Cortex of kidney (tissue), 1 donor: ENCODE results near the gene RAD51B.

Experiments used
- DNase-seq: peaks from one replicate; lab custom pipeline; 2025; lab: John Stamatoyannopoulos, UW

RAD51B gene

DNA sequence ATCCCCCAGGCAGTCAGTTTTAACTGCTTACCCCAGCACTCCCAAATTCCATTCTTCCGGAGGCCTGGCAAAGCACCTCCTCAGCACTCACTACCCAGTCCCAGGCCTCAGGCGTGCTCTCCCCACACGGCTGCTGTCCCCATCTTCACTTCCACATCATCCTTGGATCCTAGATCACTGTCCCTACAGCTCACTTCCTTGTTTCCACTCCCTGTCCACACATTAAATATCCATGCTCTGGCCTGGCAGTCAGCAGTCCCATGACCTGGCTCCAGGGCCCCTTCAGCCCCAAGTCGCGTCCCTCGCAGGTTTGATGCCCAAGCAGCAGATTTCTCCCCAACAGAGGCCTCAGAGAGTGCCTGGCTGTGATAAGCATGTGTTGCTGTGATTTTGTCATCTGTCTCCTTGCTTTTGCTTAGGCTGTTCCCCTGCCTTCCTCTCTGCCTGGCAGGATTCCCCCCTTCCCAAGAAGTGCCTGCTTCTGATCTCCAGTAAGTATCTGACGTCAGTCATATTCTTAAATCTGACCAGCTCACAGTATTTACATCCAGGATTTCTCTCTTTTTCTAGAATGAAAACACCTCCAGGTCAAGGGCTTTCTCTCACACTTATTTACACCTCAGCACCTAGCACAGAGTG, 731.6 kb downstream of the RAD51B start:
- DNase-seq = no peak

- DNase-seq = no peak
Observed at GRCh38 chr14:68552075-68552474, 732.5 kb downstream of the RAD51B start.

DNA sequence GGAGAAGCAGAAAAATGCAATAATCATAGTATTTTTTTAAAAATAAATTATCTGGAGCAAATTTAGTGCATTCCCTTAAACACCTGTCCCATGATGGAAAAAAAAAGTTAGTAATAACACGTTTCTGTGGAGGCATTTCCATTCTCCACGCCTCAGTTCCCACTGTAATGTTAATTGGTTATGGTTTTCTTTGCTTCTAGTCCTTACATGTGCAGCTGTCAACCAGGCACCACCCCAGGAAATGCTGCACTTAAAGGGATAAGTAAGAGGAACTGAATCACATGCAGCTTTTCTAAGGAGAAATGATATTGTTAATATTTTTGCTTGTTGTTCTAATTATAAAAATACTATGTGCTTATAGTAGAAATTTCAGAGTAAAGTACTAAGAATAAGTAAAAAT, 733.0 kb downstream of the RAD51B start:
- no peak for DNase-seq

DNA sequence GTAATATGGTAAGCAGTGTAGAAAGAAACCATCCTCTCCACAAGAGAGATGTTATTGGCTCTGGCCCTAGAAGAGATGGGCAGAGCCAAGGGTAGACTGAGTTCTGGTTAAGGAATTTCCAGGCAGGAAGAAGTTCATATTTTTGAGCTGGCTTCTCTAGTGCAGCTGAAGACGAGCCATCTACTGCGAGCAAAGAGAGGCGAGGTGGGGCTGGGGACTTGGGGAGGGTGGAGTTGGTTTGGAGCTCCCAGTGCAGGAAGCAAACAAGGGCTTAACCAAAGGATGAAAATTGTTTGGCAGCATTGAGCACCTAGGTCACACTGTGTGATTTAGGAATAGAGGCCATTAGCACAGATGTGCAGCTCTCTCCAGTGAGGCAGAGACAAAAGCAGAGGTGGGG, 733.7 kb downstream of the RAD51B start:
- no peak for DNase-seq

DNA sequence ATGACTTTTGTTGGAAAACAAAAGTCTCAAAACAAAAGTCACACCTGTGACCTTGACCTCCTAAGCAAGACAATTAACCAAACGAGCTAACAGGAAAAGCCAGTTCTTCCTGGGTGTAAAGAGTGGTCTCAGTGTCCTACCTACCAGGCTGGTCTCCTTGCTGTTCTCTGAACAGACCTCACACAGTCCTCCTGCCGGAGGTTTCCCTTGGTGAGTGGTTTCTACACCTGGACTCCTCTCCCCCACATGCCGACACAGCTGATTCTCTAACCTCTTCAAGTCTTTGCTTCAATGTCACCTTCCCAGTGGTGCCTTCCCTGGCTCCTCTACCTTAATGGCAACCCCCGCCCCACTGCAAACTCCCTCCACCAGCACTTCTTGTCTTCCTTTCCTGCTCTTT, 734.7 kb downstream of the RAD51B start:
- no peak for DNase-seq

- DNase-seq = no peak
Observed at GRCh38 chr14:68556253-68556652, 736.7 kb downstream of the RAD51B start.

- DNase-seq = no peak
Observed at GRCh38 chr14:68557648-68558047, 738.1 kb downstream of the RAD51B start.

- DNase-seq = no peak
Observed at GRCh38 chr14:68558096-68558495, 738.5 kb downstream of the RAD51B start.

- no peak for DNase-seq
Observed at GRCh38 chr14:68559949-68560348, 740.4 kb downstream of the RAD51B start.

DNA sequence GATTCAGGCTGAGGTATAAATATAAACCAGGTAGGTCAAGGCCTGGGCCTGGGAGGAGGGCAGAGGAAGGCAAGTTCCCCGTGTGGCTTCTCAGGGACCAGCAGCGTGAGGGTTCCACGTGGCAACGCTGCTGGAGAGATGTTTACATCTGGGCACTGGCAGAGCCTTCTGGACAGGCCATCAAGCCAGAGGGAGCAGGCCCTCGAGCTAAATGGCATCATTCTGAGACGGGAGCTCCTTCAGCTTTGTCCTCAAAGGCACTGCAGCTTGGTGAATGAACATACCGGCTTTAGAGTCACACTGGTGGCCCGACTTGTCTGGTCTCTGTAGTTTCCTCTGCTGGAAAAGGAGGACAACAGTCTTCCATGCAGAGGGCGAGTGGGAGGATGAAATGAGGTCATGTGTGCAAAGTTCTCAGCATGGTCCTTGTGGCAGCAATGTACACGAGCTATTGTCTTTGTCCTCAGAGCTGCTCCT, 742.0 kb downstream of the RAD51B start:
- no peak for DNase-seq

DNA sequence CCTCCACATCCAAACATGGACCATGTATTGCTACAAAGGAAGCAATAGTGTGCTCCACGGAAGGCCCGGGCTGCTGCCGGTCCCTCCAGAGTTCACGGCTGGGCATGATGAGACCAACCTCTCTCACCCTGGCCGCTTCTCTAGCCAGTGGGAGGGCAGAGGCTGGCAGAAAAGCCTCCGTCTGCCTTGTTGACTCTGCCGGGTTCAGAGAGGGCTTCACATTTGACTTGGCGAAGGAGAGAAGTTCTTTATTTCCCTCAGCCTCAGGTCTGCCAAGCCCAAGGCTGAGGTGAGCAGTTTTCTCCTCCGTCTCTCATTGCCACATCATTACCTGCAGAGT, 743.3 kb downstream of the RAD51B start:
- no peak for DNase-seq

DNA sequence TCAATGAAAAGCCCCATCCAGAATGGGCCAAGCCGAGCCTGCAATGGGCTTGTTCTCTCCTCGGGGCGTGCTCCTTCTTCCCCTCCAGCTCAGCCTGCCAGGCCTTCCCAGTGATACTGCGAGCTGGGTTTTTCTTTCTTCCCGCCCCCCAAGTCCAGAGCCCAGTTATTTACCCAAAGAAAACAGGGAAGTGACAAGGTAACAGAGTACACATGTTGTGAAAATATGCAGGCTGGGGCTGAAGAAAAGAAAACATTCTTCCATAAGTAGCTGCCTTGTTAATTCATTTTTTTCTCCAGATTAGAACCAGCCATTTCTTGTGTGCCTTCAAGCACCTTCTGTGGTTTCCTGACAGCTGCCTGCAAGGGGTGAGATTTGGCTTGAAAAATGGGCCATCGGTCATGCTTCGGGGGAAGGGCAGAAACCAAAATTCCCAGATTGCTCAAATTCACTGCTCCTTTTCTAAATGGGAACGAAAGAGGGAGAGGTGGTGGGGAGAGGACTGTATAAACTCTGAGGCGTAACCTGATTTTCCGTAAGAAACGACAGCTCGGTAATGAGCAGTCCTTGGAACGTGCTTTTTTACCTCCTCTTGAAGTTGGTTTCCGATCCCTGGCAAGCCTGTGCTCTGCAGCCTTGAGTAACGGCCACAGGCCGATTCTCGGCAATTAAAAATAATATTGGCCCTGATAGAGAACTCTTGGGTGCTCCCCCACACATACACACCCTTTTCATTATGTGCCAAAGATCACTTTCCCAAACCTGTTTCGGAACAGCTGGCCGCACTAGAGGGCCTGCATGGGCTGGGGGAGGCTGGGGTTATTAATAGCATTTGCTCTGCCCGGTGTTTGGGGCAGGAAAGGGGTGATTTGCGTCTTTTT, 743.9 kb downstream of the RAD51B start:
- no peak for DNase-seq

DNA sequence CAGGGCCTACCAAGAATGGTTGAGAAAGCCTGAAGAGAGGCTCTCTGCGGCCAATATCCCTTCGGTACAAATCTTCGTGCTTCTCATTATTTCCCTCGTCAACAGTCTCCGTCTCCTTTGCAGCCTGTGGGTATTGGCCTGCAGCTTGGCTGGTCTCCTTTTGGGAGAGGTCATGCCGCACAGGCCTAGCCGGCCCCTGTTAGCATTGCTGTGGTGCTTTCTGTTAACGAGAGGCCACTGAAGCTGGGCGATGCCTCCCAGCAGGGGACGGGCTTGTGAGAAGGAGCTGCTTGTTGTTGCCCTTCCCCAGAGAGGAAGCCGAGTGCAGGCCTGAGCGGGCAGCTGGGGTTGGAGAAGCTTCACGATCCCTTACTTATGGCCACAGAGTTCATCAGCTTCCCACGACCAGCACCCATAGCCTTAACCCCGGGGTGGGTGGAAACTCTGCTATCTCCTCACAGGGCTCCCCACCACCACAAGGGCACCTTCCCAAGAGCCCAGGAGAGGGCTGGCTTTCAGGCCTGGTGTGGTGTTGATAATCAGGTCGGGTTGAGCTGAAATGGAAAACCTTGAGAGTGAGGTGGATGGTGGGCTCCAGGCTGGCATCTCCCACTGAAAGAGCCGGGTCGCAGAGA, 744.7 kb downstream of the RAD51B start:
- DNase-seq = no peak

- DNase-seq = no peak
Observed at GRCh38 chr14:68564826-68565759, 745.5 kb downstream of the RAD51B start.

DNA sequence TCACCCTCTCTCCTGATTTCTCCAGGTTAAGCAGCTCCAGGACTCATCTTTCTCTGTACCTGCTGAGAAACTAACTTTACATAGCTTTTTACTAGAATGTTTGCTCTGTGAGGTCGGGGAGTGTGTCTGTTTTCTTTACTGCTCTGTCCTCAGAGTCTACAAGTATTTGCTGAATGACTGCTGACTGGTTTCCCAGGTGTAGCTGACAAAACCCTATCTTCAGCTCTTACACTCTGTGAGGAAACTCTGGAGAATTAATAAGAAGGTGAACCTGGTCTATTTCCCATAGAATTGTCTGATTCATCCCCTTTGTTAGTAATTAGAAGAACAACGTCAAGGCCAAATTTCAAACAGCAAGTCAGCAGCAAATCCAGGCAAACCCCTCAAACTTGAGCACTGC, 746.5 kb downstream of the RAD51B start:
- DNase-seq = no peak

- DNase-seq = no peak
Observed at GRCh38 chr14:68568907-68569897, 749.6 kb downstream of the RAD51B start.

DNA sequence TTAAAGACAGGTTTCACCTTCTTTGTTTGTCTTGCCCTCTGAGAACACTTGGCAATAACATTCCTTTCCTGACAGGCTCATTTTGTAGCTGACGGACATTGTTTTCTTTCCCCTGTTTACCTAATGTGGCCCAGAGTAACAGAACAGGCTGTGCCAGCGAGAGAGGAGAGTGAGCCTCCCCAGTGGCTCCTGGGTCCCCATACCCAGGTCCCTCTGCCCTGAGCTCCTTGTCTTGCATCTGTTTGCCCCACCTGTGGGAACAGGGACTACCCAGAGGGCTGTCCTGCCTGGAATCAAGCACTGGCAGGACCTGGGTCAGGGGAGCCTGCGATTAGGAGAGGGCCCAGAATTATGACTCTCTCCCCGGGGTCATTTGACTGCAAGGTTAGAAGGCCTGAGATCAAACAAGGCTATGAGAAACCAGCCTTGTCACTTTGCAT, 750.4 kb downstream of the RAD51B start:
- no peak for DNase-seq

- DNase-seq = no peak
Observed at GRCh38 chr14:68571114-68571591, 751.6 kb downstream of the RAD51B start.

- DNase-seq = no peak
Observed at GRCh38 chr14:68571928-68572525, 752.4 kb downstream of the RAD51B start.

- no peak for DNase-seq
Observed at GRCh38 chr14:68573126-68573525, 753.5 kb downstream of the RAD51B start.
